Measurements from ENCODE around the gene RCVRN.

DNA sequence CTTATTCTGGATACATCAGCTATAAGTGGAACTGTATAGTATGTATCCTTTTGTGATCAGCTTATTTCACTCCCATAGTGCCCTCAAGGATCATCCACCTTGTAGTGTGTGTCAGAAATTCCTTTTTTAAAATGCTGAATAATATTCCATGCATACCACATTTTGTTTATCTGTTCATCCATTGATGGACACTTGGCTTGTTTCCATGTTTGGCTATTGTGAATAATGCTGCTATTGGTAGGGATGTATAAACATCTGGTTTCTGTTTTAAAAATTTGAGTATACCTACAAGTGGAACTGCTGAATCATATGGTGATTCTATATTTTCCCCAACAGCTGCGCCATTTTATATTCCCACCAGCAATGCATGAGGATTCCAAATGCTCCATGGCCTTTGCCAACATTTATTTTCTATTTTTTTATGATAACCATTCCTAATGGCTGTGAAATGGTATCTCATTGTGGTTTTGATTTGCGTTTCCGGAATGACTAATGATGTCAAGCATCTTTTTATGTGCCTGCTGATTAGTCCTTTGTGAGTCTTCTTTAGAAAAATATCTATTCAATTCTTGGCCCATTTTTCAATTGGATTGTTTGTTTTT lies 11.6 kb downstream of the RCVRN start:
- TF ChIP-seq POLR2A (IDR thresholded peaks at IDR 0.05) (no peak), POLR2AphosphoS5 (IDR thresholded peaks at IDR 0.05; ENCODE audit: insufficient read depth in 1 of 2, low read depth in 1 of 2) (no peak)
- TF ChIP-seq, protein P1, sequence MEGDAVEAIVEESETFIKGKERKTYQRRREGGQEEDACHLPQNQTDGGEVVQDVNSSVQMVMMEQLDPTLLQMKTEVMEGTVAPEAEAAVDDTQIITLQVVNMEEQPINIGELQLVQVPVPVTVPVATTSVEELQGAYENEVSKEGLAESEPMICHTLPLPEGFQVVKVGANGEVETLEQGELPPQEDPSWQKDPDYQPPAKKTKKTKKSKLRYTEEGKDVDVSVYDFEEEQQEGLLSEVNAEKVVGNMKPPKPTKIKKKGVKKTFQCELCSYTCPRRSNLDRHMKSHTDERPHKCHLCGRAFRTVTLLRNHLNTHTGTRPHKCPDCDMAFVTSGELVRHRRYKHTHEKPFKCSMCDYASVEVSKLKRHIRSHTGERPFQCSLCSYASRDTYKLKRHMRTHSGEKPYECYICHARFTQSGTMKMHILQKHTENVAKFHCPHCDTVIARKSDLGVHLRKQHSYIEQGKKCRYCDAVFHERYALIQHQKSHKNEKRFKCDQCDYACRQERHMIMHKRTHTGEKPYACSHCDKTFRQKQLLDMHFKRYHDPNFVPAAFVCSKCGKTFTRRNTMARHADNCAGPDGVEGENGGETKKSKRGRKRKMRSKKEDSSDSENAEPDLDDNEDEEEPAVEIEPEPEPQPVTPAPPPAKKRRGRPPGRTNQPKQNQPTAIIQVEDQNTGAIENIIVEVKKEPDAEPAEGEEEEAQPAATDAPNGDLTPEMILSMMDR (IDR thresholded peaks at IDR 0.05), result no peak

All from vagina (tissue), 2 donors.